PFSK-1 (cell line): Measurements from ENCODE around the gene PRDM8.

ENCODE experiments used
- FOXP2 ChIP-seq: optimal IDR thresholded peaks from 2 replicates; pipeline ENCODE3; 2011; ENCODE audit warnings: borderline replicate concordance, control low read depth, inconsistent platforms; ENCODE audit not compliant: insufficient read depth; ENCODE audit errors: extremely low read length, extremely low read depth
- POLR2AphosphoS5 ChIP-seq: IDR thresholded peaks from 2 replicates; pipeline ENCODE4 v1.6.1; 2012; ENCODE audit warnings: low read depth, mild to moderate bottlenecking, control low read depth, low read length, moderate library complexity
- REST ChIP-seq, 2 experiments: IDR thresholded peaks; 2 replicates each; pipeline versions ENCODE4 v1.6.1 to v1.8.0; 2011 to 2012; ENCODE audit warnings: low read depth in 2 of 2, low read length in 2 of 2, control low read depth in 1 of 2, inconsistent platforms in 1 of 2, mild to moderate bottlenecking in 1 of 2, moderate library complexity in 1 of 2; ENCODE audit not compliant: insufficient read depth in 1 of 2
- SIN3A ChIP-seq: IDR thresholded peaks from 2 replicates; pipeline ENCODE4 v1.6.1; 2012; ENCODE audit warnings: mild to moderate bottlenecking, low read length, moderate library complexity, borderline replicate concordance; ENCODE audit not compliant: insufficient read depth
- TAF1 ChIP-seq: IDR thresholded peaks from 2 replicates; pipeline ENCODE4 v1.6.1; 2012; ENCODE audit warnings: low read length, control low read depth, borderline replicate concordance; ENCODE audit not compliant: insufficient read depth

- no peak for TF ChIP-seq POLR2AphosphoS5
- TF ChIP-seq TAF1: no peak
- TF ChIP-seq SIN3A: no peak
- TF ChIP-seq FOXP2: no peak
- TF ChIP-seq REST (IDR thresholded peaks at IDR 0.05; ENCODE audit: insufficient read depth in 1 of 2, low read depth in 2 of 2, low read length in 2 of 2): no peak
These were observed 8.9 kb upstream of the PRDM8 start for GRCh38 chr4:80188457-80188800.
